A673 (cell line): ENCODE data around the gene DTNA.

Source experiments
- CTCF ChIP-seq: fragments of 300-800, 200-600 bp; sonication (generic); conservative IDR thresholded peaks from 2 replicates; pipeline ENCODE4 v1.5.1; 2017; ENCODE audit warnings: low read depth, mild to moderate bottlenecking, antibody characterized with exemption, low read length, moderate library complexity, mixed read lengths
- EZH2 ChIP-seq: fragments of 200-600 bp; sonication (generic); IDR thresholded peaks from 2 replicates; pipeline ENCODE4 v1.6.1; 2017; ENCODE audit warnings: borderline replicate concordance, low read depth, mild to moderate bottlenecking, mixed read lengths, antibody characterized with exemption, low read length; ENCODE audit not compliant: poor library complexity, severe bottlenecking

- TF ChIP-seq CTCF (no peak), EZH2 (no peak)
These were observed 42.0 kb downstream of the DTNA start for GRCh38 chr18:34752056-34752455.
